Bronchial epithelial cell (primary cell): Measurements from ENCODE around the gene LRRC17. TPM values are rescaled to one million over a fixed set of nuclear protein-coding genes. Genes with fewer than 3 reads are reported as not detected.

ENCODE experiments used
- DNase-seq: peaks from one replicate; pipeline ENCODE4 v3.0.0-alpha.2; 2010; ENCODE audit warnings: low read depth
- FAIRE-seq: peaks from 2 replicates; lab custom pipeline; 2011; peaks lifted over from hg19 to GRCh38; lab: Jason Lieb, UNC
- H3K27me3 ChIP-seq: 2 replicates; pipeline ENCODE4 v1.5.1; 2011; ENCODE audit warnings: low read length; ENCODE audit not compliant: control insufficient read depth, insufficient read depth
- H3K36me3 ChIP-seq: 2 replicates; pipeline ENCODE4 v1.5.1; 2011; ENCODE audit warnings: low read length; ENCODE audit not compliant: control insufficient read depth, insufficient read depth
- H3K4me3 ChIP-seq: 2 replicates; pipeline ENCODE4 v1.5.1; 2011; ENCODE audit warnings: mild to moderate bottlenecking, low read depth, low read length, control low read depth
- total RNA-seq: library from RNA; depleted of rRNA; stranded (reverse); fragments of >200 nt; gene quantifications from 2 replicates; pipeline ENCODE4 v1.2.1, GENCODE V29; 2014
- TF ChIP-seq, protein P1 (sequence below): IDR thresholded peaks from 2 replicates; pipeline ENCODE4 v1.5.1; 2011; ENCODE audit warnings: mild to moderate bottlenecking, moderate library complexity, low read length, control low read depth, inconsistent platforms; ENCODE audit not compliant: insufficient read depth, severe bottlenecking

The LRRC17 gene
- total RNA-seq, 1 donor from 2014 or later = 0.26 TPM

DNA sequence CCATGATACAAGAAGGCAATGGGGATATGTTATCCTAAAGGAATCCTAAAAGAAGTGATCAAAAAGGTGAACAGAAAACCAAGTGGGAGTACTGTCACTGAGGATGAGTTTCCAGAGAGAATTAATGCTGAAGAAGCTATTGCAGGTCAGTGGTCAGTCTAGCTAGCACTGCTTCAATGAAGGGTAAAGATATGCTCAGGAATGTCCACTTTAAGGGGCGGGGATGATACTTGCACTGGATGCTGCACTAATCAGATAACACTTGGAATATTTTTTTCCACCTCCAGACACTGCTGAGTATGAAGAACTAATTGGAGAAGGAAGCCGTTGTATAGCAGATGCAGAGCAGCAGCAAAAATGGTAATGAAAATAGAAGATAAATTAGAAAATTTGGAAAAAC is 75.3 kb downstream of the LRRC17 start:
- no peaks in the 10 kb centered on the region for H3K27me3 ChIP-seq
- H3K36me3 ChIP-seq = no peaks in the 10 kb centered on the region
- TF ChIP-seq, protein P1, sequence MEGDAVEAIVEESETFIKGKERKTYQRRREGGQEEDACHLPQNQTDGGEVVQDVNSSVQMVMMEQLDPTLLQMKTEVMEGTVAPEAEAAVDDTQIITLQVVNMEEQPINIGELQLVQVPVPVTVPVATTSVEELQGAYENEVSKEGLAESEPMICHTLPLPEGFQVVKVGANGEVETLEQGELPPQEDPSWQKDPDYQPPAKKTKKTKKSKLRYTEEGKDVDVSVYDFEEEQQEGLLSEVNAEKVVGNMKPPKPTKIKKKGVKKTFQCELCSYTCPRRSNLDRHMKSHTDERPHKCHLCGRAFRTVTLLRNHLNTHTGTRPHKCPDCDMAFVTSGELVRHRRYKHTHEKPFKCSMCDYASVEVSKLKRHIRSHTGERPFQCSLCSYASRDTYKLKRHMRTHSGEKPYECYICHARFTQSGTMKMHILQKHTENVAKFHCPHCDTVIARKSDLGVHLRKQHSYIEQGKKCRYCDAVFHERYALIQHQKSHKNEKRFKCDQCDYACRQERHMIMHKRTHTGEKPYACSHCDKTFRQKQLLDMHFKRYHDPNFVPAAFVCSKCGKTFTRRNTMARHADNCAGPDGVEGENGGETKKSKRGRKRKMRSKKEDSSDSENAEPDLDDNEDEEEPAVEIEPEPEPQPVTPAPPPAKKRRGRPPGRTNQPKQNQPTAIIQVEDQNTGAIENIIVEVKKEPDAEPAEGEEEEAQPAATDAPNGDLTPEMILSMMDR = no peak
- FAIRE-seq (no peak), DNase-seq (no peak)
- H3K4me3 ChIP-seq = no peak overlapping the region

DNA sequence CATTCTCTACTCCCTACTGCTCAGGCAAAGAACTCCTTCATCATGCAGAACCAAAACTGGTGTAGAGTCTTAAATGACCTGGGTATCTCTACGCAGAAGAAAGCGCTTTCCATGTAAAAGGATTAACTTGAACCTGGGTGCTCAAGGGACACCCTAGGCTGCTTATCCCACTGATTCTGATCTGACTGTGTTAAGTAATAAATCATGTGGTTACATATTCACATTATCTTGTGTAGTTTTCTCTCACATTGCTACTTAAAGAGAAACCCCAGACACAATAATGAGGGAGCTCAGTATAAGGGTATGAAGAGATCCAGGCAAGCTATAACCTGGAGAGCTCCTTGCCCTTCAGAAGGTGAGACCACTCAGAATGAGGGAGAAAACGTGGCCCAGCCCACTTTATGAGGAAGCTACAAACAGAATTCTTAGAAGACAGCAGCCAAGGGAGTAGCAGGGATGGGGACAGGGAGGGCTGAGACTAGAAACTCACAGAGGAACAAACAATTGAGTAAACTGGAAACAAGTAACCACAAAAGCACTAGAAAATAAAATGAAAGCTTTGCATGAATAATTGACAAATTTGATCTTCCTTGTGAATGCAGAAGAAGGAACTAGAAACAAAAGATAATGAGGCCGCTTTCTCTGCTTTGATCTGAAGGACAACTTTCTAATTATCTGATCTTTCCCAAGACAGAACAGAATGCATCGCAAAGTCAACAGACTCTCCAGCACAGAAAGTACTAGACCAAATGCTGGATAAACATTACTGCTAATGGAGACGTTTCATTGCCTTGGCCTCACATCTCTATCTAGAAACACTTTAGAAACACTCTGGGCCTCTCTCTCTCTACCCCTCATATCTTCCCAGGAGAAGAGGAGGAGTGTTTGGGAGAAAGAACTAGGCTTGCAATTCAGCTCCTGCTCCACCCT is 76.1 kb downstream of the LRRC17 start:
- Histone ChIP-seq H3K27me3 (no peaks in the 10 kb centered on the region), H3K36me3 (no peaks in the 10 kb centered on the region), H3K4me3 (no peak overlapping the region)
- FAIRE-seq (no peak), DNase-seq (no peak)
- TF ChIP-seq, protein P1 = no peak

DNA sequence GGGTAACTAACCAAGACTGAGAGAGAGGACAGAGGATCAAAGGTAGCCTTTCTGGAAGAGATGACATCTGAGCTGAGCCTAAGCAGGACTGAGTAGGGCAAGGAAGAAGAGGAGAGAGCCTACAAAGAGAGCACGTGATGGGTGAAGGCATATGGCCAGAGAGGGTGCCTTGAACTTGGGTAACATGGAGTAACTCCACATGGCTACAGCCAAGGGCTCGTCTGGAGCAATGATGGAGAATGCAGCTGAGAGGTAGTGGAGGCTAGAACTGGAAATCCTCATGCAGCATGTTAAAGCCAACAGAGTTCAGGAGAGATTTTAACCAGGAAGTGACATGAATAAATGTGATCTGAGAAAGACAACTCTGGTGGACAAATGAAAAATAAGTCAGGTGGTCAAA is 77.8 kb downstream of the LRRC17 start:
- TF ChIP-seq, protein P1 = no peak
- no peak for DNase-seq
- no peak for FAIRE-seq
- H3K36me3 ChIP-seq = no peaks in the 10 kb centered on the region
- no peak overlapping the region for H3K4me3 ChIP-seq
- H3K27me3 ChIP-seq = no peaks in the 10 kb centered on the region

DNA sequence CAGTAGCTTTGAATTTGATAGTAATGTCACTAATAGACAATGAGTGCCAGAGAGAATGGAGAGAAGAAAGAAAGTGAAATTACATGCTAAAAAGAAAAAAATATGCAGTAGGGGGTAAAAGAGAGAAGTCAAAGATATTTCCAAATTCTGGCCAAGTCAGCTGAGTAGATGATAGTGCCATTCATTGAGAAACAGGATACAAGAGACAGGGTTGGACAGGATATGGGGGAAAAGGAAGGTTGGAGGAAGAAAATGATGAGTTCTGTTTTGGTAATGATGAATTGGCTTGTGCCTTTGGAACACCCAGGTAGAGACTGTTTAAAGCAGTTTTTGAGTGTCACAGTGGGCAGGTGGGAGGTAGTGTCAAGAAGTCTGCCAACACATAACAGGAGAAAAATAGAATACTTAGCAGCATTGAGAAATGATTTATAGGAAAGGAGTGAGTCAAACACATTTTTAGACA is 78.3 kb downstream of the LRRC17 start:
- TF ChIP-seq, protein P1 = no peak
- no peak for DNase-seq
- H3K36me3 ChIP-seq = no peaks in the 10 kb centered on the region
- H3K27me3 ChIP-seq = no peaks in the 10 kb centered on the region
- no peak overlapping the region for H3K4me3 ChIP-seq
- no peak for FAIRE-seq

DNA sequence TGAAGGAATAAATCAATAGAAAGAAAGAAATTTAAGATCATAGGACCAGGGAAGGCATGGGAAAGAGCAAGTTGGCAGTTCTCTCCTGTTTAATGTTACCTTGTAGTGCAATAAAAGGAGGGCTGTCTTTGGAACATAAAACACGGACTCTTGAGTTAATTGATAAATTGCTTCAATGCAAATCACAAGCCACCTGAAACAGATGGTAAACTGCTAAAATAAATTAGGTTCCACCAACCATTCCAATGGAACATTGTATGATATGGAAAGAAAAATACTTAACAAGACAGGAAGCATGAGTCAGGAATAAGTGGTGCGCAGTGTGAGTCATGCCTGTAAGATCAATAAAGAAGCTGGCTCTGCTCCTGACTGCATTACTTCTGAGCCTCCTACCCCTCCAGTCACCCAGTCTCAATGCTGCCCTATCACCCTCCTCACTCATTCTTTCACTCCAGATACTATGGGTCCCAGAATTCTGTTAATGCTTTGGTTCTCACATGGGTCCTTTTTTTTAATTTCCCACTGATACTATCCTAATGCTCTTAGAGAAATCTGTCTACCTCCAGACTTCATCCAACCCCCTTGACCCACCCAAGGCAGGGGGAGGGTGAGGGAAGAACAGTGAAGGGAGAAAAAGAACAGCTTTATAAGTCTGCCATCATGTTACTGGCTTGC is 78.9 kb downstream of the LRRC17 start:
- Histone ChIP-seq H3K27me3 (no peaks in the 10 kb centered on the region), H3K4me3 (no peak overlapping the region), H3K36me3 (no peaks in the 10 kb centered on the region)
- TF ChIP-seq, protein P1 = no peak
- no peak for FAIRE-seq
- peak; percentile 96 for DNase-seq
